Sigmoid colon (tissue), 4 donors: Measurements from ENCODE around the gene KCNMB2.

Experiments used
- CTCF ChIP-seq, 4 experiments: fragments of 450-650 bp in 3 of 4; fragments of 200-600 bp in 1 of 4; IDR thresholded peaks; one replicate each; pipeline ENCODE4 v1.5.1; 2016 to 2019; ENCODE audit warnings: antibody characterized with exemption in 4 of 4, mild to moderate bottlenecking in 3 of 4, moderate library complexity in 2 of 4
- EP300 ChIP-seq, 4 donors: sonication (generic); formaldehyde crosslinking; IDR thresholded peaks; one replicate each; pipeline ENCODE4 v1.6.1; 2017; ENCODE audit warnings: antibody characterized with exemption in 4 of 4
- POLR2A ChIP-seq, 2 donors: fragments of 450-650 bp; IDR thresholded peaks; one replicate each; pipeline ENCODE4 v1.6.1; 2016; ENCODE audit warnings: antibody characterized with exemption in 2 of 2, mild to moderate bottlenecking in 2 of 2, moderate library complexity in 2 of 2
- POLR2AphosphoS5 ChIP-seq, 4 donors: sonication (generic); formaldehyde crosslinking; IDR thresholded peaks; one replicate each; pipeline ENCODE4 v1.6.1; 2017; ENCODE audit warnings: antibody characterized with exemption in 4 of 4

DNA sequence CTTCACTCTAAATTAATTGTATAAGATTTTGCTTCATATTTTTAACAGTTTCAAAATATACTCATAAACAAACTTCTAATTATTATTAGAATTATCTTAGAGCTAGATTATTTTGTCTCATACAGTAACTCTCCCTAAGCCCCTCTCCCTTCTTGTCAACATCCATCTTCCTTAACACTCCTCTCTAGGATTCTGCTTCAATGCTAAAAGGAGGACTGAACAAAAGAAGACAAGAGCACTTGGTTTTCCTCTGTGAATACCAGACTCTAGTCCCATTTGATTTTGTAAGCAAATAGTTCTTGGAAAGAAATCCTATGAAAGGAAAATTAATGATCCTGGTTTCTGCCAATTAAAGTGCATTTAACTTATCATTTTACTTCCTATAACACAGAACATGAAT lies 91.8 kb downstream of the KCNMB2 start:
- TF ChIP-seq CTCF (IDR thresholded peaks at IDR 0.05) (no peak), POLR2A (IDR thresholded peaks at IDR 0.05) (no peak), EP300 (IDR thresholded peaks at IDR 0.05) (no peak), POLR2AphosphoS5 (IDR thresholded peaks at IDR 0.05) (no peak)
